BJ (cell line): ENCODE measurements around the gene BORCS6. TPM values are rescaled to one million over a fixed set of nuclear protein-coding genes. Genes with fewer than 3 reads are reported as not detected.

Experiments
- CTCF ChIA-PET: fragments of 350-600 bp; formaldehyde crosslinking; extraction: SDS; loops from one replicate; lab custom pipeline; 2021; ENCODE audit warnings: antibody characterized with exemption, inconsistent platforms; lab: Yijun Ruan, JAX
- POLR2A ChIA-PET: fragments of 300-600 bp; sonication (Branson Sonifier 250); formaldehyde crosslinking; extraction: SDS; loops from one replicate; lab custom pipeline; 2021; ENCODE audit warnings: antibody characterized with exemption; lab: Charles Lee
- DNase-seq: peaks from one replicate; pipeline ENCODE4 v3.0.0-alpha.2; 2011; ENCODE audit warnings: low read depth
- H3K27me3 ChIP-seq: 2 replicates; pipeline ENCODE4 v1.6.0; 2011; ENCODE audit warnings: low read length; ENCODE audit not compliant: control insufficient read depth, insufficient read depth
- H3K36me3 ChIP-seq: 2 replicates; pipeline ENCODE4 v1.5.1; 2011; ENCODE audit warnings: low read length; ENCODE audit not compliant: control insufficient read depth, insufficient read depth
- H3K4me3 ChIP-seq: 2 replicates; pipeline ENCODE4 v1.5.1; 2011; ENCODE audit warnings: low read depth, mild to moderate bottlenecking, control low read depth, low read length
- polyA plus RNA-seq: library from polyadenylated mRNA; depleted of rRNA; stranded (reverse); fragments of >200 nt; gene quantifications from 2 replicates; pipeline ENCODE4 v1.2.3, GENCODE V29; 2011
- TF ChIP-seq, protein P1 (sequence below): IDR thresholded peaks from 2 replicates; pipeline ENCODE4 v1.5.1; 2011; ENCODE audit warnings: low read depth, mild to moderate bottlenecking, control low read depth, inconsistent platforms, low read length, moderate library complexity; ENCODE audit not compliant: insufficient read depth

BORCS6 gene
- polyA plus RNA-seq, 1 experiment: 4.5 TPM

DNA sequence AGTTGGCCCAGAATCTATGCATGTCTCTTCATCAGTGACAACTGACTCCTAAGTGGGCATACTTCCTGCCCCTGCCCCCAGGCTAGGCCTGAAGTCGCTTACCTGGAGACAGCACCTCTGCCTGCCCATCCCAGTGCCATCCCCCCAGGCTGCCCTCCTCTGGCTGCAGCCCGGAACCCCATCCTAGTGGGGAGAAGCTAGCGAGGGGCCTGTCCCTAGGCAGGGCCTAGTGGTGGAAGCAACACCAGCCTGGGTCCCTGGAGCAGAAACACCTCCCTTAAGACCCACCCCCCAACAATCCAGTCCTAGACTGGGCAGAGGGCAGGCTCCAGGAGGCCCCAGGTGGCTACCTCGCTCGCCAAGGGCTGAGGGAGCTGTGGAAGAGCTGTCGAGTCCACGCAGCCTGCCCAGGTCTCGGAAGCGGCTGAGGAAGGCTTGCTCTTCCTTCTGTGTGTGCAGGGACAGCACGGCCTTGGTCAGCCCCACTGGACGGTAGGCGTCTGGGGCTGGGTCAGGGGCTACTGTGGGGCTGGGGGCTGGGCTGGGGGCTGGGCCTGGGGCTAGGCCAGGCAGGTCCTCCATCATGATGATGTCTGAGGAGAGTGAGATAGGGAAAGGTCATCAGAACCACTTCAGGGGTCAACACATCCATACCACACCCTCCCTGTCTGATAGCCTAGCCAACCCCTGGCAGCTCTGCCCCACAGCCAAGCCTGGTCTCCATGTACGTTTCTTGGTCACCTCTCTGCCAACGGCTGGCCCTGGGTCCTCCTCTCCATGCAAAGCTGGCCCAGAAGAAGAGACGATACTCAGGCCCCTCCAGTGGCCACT lies 45.4 kb downstream of the BORCS6 start:
- no peak overlapping the region for H3K4me3 ChIP-seq
- CTCF ChIA-PET: interaction anchor here (1.2 kb wide), 1 partner anchor 26 kb away, joined by 4 read pairs; the partner anchor contains the start of gene ALOXE3
- H3K27me3 ChIP-seq: no peaks in the 10 kb centered on the region
- POLR2A ChIA-PET: no interaction called here
- H3K36me3 ChIP-seq: peaks cover 65% of the 10 kb centered on the region
- no peak for DNase-seq
- TF ChIP-seq, protein P1, sequence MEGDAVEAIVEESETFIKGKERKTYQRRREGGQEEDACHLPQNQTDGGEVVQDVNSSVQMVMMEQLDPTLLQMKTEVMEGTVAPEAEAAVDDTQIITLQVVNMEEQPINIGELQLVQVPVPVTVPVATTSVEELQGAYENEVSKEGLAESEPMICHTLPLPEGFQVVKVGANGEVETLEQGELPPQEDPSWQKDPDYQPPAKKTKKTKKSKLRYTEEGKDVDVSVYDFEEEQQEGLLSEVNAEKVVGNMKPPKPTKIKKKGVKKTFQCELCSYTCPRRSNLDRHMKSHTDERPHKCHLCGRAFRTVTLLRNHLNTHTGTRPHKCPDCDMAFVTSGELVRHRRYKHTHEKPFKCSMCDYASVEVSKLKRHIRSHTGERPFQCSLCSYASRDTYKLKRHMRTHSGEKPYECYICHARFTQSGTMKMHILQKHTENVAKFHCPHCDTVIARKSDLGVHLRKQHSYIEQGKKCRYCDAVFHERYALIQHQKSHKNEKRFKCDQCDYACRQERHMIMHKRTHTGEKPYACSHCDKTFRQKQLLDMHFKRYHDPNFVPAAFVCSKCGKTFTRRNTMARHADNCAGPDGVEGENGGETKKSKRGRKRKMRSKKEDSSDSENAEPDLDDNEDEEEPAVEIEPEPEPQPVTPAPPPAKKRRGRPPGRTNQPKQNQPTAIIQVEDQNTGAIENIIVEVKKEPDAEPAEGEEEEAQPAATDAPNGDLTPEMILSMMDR: no peak

DNA sequence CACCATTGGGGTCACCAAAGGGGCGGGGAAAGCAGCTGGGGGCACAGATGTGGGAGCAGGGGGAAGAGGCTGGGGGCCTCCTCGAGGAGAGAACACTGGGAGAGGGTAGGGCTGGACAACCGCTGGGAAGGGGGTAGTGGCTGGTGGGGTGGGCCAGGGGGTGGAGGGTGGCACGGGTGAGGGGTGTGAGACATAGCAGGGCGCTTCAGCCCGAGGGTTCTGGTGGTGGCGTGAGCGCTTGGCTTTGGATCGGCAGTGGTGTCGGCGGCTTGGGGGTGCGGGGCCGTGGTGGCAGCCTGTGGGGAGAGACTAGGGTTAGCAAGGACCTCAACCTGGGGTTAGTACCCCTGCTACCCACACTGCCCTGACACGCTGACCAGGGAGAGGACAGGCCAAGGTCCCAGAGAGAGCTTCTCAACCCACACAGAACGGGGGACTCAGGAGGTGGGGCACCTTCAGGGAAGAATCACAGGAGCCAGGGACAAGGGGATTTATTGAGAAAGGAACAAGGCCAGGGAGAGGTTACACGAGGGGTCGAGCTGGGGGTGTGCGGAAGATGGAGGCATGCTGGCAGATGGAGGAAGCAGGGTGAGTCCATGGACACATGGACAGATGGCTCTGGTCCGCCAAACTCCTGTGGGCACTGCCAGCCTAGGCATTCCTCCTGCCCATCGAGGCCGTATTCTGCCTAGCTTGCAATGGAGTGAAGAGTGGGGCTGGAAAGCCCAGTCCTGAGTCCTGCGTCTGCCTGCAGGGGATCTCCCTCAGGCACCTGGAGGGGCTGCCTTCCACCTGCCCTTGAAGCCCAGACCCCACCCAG lies 46.2 kb downstream of the BORCS6 start:
- H3K4me3 ChIP-seq: no peak overlapping the region
- POLR2A ChIA-PET: no interaction called here
- H3K27me3 ChIP-seq: no peaks in the 10 kb centered on the region
- TF ChIP-seq, protein P1: no peak
- CTCF ChIA-PET: interaction anchor here (0.5 kb wide), 1 partner anchor 17 kb away, joined by 4 read pairs; no protein-coding TSS in a partner anchor
- peaks cover 60% of the 10 kb centered on the region for H3K36me3 ChIP-seq
- no peak for DNase-seq

DNA sequence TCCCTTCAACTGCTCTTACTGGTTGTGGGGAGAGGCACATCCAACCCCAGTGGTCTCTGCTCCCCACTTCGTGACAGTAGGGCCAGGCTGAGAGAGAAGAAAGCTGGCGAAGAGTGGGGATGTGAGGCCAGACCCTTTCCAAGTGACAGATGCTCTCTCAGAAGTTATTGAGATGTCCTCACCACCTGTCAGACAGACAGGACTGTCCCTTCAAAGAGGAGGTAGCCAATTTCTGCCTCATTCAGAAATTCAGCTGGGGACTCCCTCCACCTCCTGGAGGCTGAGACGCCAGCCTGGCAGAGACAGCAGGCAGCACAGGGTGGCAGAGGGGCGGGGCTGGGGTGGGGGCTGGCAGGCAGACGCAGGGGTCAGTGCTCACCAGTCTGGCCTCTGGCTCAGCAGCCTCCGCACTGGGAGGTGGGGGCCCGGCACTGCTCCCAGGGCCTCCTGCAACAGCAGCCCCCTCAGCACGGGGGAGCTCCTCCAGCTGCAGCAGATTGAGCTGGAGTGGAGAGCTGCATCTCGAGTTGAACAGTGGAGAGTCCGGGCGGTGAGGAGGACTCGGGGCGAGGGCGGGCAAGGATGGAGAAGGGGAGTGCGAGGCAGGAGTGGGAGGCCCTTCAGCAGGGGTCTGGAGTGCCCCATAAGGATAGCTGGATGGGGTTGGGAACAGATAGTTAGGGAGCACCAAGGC lies 46.9 kb downstream of the BORCS6 start:
- ChIA-PET POLR2A (no interaction called here), CTCF (interaction anchor here (0.5 kb wide), 1 partner anchor 16 kb away, joined by 4 read pairs; no protein-coding TSS in a partner anchor)
- TF ChIP-seq, protein P1: no peak
- no peak for DNase-seq
- Histone ChIP-seq H3K4me3 (no peak overlapping the region), H3K36me3 (peaks cover 54% of the 10 kb centered on the region), H3K27me3 (no peaks in the 10 kb centered on the region)

DNA sequence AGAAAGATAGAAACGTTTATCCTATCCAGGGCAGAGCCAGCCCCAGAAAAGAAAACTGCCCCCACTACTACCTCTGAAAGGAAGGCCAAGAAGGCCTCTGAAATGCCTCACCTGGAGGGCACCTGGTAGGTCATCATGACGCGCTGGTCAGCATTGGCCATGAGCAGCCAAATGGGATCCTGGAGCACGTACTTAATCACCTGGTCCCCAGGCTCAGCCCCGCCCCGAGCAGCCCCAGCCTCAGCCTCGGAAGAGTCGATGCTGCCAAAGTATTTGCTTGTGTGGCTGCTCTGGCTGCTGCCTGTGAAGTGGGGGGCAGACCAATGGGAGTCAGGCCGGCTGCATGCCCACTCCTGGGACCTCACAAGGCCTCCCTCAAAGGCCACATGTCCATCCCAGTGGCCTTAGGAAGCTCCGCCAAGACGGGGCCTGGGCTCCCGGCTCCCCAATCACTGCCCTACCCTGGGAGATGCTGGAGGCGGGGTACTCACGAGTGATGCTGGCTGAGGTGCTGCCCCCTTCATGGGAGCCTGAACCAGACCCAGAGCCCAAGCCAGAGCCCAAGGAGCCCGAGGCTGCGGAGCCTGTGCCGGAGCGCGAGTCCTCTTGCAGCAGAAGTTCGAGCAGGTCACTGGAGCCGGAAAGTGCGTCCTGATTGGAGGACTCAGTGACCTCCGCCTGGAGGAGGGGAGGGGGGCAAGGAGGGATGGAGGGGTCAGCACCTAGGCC lies 47.7 kb downstream of the BORCS6 start:
- Histone ChIP-seq H3K36me3 (peaks cover 48% of the 10 kb centered on the region), H3K27me3 (no peaks in the 10 kb centered on the region), H3K4me3 (no peak overlapping the region)
- DNase-seq: no peak
- ChIA-PET POLR2A (no interaction called here), CTCF (interaction anchor here (1.7 kb wide), 1 partner anchor 16 kb away, joined by 4 read pairs; no protein-coding TSS in a partner anchor)
- TF ChIP-seq, protein P1: no peak
